HL-60 (cell line): ENCODE measurements around the gene DNAJB6.

Experiments
- DNase-seq, 2 experiments: peaks; one replicate each; pipeline ENCODE4 v3.0.0-alpha.2; 2010 to 2020; ENCODE audit warnings: low read depth in 1 of 2, low spot score in 1 of 2
- H3K27ac ChIP-seq: fragments of 250-450 bp; sonication (Bioruptor Pico); replicated peaks from 2 replicates; pipeline ENCODE4 v1.5.1; 2020; ENCODE audit warnings: mild to moderate bottlenecking, moderate library complexity
- H3K27me3 ChIP-seq: fragments of 250-450 bp; sonication (Bioruptor Pico); 2 replicates; pipeline ENCODE4 v1.5.1; 2021; ENCODE audit warnings: mild to moderate bottlenecking, moderate library complexity; ENCODE audit not compliant: insufficient read depth, poor library complexity, severe bottlenecking
- H3K4me3 ChIP-seq: replicated peaks from 2 replicates; pipeline ENCODE4 v1.5.1; 2011; ENCODE audit warnings: mild to moderate bottlenecking, control low read depth, low read length; ENCODE audit not compliant: insufficient read depth
- GABPA ChIP-seq: IDR thresholded peaks from 2 replicates; pipeline ENCODE4 v1.6.1; 2012; ENCODE audit warnings: low read depth
- POLR2AphosphoS5 ChIP-seq: IDR thresholded peaks from 2 replicates; pipeline ENCODE4 v1.6.1; 2012; ENCODE audit warnings: low read depth
- REST ChIP-seq: IDR thresholded peaks from 2 replicates; pipeline ENCODE4 v1.6.1; 2012; ENCODE audit warnings: low read depth; ENCODE audit not compliant: insufficient replicate concordance
- SPI1 ChIP-seq: IDR thresholded peaks from 2 replicates; pipeline ENCODE4 v1.6.1; 2012; ENCODE audit warnings: low read depth, mild to moderate bottlenecking, borderline replicate concordance
- TF ChIP-seq, protein P1 (sequence below): IDR thresholded peaks from one replicate; pipeline ENCODE4 v1.5.1; 2011; ENCODE audit warnings: low read length, control low read depth, inconsistent platforms; ENCODE audit not compliant: insufficient read depth

The DNAJB6 gene

DNA sequence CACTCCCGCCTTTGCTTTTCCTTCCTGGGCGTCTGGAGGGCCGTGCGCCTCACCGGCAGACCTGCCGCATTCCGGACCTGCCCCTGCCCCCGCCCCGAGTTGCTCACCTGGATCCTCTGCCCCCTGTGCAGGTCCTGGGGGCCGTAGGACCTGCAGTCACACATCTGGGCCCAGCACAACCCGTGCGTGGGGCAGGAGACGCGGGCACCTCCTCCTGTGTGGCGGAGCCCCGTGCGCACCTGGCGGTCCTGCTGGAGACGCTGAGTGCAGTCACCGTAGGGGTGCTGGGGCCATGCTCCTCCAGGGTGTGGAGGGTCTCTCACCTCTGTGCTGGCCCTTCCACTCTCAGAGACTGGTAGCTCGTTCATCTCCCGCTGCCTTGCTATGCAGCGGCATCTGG lies 85.5 kb downstream of the DNAJB6 start:
- TF ChIP-seq POLR2AphosphoS5, result no peak
- TF ChIP-seq REST, result no peak
- TF ChIP-seq, protein P1, sequence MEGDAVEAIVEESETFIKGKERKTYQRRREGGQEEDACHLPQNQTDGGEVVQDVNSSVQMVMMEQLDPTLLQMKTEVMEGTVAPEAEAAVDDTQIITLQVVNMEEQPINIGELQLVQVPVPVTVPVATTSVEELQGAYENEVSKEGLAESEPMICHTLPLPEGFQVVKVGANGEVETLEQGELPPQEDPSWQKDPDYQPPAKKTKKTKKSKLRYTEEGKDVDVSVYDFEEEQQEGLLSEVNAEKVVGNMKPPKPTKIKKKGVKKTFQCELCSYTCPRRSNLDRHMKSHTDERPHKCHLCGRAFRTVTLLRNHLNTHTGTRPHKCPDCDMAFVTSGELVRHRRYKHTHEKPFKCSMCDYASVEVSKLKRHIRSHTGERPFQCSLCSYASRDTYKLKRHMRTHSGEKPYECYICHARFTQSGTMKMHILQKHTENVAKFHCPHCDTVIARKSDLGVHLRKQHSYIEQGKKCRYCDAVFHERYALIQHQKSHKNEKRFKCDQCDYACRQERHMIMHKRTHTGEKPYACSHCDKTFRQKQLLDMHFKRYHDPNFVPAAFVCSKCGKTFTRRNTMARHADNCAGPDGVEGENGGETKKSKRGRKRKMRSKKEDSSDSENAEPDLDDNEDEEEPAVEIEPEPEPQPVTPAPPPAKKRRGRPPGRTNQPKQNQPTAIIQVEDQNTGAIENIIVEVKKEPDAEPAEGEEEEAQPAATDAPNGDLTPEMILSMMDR, result no peak
- no peak for TF ChIP-seq GABPA
- TF ChIP-seq SPI1, result no peak
- no peak for DNase-seq
- no peak overlapping the region for H3K4me3 ChIP-seq
- H3K27me3 ChIP-seq, result no peaks in the 10 kb centered on the region
- no peak overlapping the region for H3K27ac ChIP-seq

DNA sequence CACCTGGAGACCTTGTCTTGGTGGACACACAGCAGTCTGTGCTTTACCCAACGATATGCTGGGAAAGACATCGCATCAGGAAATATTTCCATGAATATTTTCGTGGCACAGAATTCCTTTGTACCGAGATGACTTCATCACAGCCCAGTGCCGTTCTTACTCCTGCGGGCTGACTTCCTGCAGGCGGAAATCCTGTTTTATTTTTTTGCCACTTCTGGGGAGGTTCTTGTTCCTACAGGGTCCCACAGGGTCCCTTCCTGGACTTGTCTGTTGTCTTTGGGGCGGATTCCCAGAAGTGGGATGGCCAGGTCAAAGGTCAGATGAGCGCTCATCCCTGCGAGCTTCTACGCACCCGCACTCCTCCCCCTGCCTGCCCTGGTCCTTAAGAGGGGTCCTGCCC lies 86.5 kb downstream of the DNAJB6 start:
- TF ChIP-seq, protein P1, result no peak
- TF ChIP-seq SPI1 (no peak), REST (no peak), GABPA (no peak), POLR2AphosphoS5 (no peak)
- no peak for DNase-seq
- H3K27ac ChIP-seq, result no peak overlapping the region
- no peaks in the 10 kb centered on the region for H3K27me3 ChIP-seq
- no peak overlapping the region for H3K4me3 ChIP-seq

GRCh38 chr7:157423886-157424565 lies 87.2 kb downstream of the DNAJB6 start:
- Histone ChIP-seq H3K27me3 (no peaks in the 10 kb centered on the region), H3K4me3 (no peak overlapping the region)
- TF ChIP-seq GABPA (no peak), POLR2AphosphoS5 (no peak), SPI1 (no peak), REST (no peak)
- TF ChIP-seq, protein P1, result no peak

More at GRCh38 chr7:157423886-157424565, 87.2 kb downstream of the DNAJB6 start:
- H3K27ac ChIP-seq, result no peak overlapping the region
- DNase-seq, result no peak
